ENCODE results near the gene RARB. TPM values are rescaled to one million over a fixed set of nuclear protein-coding genes. Genes with fewer than 3 reads are reported as not detected.

Gene RARB
- total and polyA plus RNA-seq, 2 experiments from 2014 or later, result 0.14 to 0.42 TPM

GRCh38 chr3:25547103-25547502 lies 119.0 kb downstream of the RARB start:
- Histone ChIP-seq H3K4me1 (ENCODE audit: insufficient read depth) (no peaks in the 10 kb centered on the region), H3F3A (replicated peaks; ENCODE audit: low read depth) (no peaks in the 10 kb centered on the region), H3K4me2 (no peak overlapping the region), H3K4me3 (no peak overlapping the region), H3K27ac (ENCODE audit: low read depth) (no peak overlapping the region), H4K20me1 (replicated peaks; ENCODE audit: insufficient read depth) (no peaks in the 10 kb centered on the region), H3K9me2 (ENCODE audit: insufficient read depth) (peaks cover 9% of the 10 kb centered on the region; the same call in 1 of the 2 replicates), H3K79me2 (replicated peaks; ENCODE audit: insufficient read depth) (no peaks in the 10 kb centered on the region), H2AFZ (no peak overlapping the region), H3K36me3 (ENCODE audit: insufficient read depth) (no peaks in the 10 kb centered on the region), H3K27me3 (ENCODE audit: insufficient read depth) (no peaks in the 10 kb centered on the region)
- peaks cover 6% of the 10 kb centered on the region; the same call in 2 of the 3 replicates for H3K9me3 Mint-ChIP-seq
- H3K36me3 Mint-ChIP-seq (ENCODE audit: low read depth), result no peaks in the 10 kb centered on the region
- no peaks in the 10 kb centered on the region for H3K4me1 Mint-ChIP-seq
- TF ChIP-seq EZH2 (IDR thresholded peaks at IDR 0.05; ENCODE audit: low read depth, unreplicated experiment) (no peak), NANOG (IDR thresholded peaks at IDR 0.05; ENCODE audit: borderline replicate concordance) (no peak), POLR2AphosphoS5 (IDR thresholded peaks at IDR 0.05; ENCODE audit: low read depth) (no peak), REST (IDR thresholded peaks at IDR 0.05; ENCODE audit: unreplicated experiment) (no peak), ZNF114 (CRISPR knock-in tag; IDR thresholded peaks at IDR 0.05) (no peak), EZH2phosphoT487 (IDR thresholded peaks at IDR 0.05; ENCODE audit: unreplicated experiment) (no peak), ZNF331 (CRISPR knock-in tag; IDR thresholded peaks at IDR 0.05; ENCODE audit: low read depth) (no peak)
- TF ChIP-seq, protein P1, sequence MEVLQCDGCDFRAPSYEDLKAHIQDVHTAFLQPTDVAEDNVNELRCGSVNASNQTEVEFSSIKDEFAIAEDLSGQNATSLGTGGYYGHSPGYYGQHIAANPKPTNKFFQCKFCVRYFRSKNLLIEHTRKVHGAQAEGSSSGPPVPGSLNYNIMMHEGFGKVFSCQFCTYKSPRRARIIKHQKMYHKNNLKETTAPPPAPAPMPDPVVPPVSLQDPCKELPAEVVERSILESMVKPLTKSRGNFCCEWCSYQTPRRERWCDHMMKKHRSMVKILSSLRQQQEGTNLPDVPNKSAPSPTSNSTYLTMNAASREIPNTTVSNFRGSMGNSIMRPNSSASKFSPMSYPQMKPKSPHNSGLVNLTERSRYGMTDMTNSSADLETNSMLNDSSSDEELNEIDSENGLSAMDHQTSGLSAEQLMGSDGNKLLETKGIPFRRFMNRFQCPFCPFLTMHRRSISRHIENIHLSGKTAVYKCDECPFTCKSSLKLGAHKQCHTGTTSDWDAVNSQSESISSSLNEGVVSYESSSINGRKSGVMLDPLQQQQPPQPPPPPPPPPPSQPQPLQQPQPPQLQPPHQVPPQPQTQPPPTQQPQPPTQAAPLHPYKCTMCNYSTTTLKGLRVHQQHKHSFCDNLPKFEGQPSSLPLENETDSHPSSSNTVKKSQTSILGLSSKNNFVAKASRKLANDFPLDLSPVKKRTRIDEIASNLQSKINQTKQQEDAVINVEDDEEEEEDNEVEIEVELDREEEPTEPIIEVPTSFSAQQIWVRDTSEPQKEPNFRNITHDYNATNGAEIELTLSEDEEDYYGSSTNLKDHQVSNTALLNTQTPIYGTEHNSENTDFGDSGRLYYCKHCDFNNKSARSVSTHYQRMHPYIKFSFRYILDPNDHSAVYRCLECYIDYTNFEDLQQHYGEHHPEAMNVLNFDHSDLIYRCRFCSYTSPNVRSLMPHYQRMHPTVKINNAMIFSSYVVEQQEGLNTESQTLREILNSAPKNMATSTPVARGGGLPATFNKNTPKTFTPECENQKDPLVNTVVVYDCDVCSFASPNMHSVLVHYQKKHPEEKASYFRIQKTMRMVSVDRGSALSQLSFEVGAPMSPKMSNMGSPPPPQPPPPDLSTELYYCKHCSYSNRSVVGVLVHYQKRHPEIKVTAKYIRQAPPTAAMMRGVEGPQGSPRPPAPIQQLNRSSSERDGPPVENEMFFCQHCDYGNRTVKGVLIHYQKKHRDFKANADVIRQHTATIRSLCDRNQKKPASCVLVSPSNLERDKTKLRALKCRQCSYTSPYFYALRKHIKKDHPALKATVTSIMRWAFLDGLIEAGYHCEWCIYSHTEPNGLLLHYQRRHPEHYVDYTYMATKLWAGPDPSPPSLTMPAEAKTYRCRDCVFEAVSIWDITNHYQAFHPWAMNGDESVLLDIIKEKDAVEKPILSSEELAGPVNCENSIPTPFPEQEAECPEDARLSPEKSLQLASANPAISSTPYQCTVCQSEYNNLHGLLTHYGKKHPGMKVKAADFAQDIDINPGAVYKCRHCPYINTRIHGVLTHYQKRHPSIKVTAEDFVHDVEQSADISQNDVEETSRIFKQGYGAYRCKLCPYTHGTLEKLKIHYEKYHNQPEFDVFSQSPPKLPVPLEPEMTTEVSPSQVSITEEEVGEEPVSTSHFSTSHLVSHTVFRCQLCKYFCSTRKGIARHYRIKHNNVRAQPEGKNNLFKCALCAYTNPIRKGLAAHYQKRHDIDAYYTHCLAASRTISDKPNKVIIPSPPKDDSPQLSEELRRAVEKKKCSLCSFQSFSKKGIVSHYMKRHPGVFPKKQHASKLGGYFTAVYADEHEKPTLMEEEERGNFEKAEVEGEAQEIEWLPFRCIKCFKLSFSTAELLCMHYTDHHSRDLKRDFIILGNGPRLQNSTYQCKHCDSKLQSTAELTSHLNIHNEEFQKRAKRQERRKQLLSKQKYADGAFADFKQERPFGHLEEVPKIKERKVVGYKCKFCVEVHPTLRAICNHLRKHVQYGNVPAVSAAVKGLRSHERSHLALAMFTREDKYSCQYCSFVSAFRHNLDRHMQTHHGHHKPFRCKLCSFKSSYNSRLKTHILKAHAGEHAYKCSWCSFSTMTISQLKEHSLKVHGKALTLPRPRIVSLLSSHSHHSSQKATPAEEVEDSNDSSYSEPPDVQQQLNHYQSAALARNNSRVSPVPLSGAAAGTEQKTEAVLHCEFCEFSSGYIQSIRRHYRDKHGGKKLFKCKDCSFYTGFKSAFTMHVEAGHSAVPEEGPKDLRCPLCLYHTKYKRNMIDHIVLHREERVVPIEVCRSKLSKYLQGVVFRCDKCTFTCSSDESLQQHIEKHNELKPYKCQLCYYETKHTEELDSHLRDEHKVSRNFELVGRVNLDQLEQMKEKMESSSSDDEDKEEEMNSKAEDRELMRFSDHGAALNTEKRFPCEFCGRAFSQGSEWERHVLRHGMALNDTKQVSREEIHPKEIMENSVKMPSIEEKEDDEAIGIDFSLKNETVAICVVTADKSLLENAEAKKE (CRISPR knock-in tag; IDR thresholded peaks at IDR 0.05), result no peak
- TF ChIP-seq, protein P2, sequence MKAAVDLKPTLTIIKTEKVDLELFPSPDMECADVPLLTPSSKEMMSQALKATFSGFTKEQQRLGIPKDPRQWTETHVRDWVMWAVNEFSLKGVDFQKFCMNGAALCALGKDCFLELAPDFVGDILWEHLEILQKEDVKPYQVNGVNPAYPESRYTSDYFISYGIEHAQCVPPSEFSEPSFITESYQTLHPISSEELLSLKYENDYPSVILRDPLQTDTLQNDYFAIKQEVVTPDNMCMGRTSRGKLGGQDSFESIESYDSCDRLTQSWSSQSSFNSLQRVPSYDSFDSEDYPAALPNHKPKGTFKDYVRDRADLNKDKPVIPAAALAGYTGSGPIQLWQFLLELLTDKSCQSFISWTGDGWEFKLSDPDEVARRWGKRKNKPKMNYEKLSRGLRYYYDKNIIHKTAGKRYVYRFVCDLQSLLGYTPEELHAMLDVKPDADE (IDR thresholded peaks at IDR 0.05), result no peak
- DNase-seq (ENCODE audit: low spot score) (no peak), ATAC-seq (no peak)
- no peak overlapping the region for H3K27ac Mint-ChIP-seq
- no peaks in the 10 kb centered on the region for H3K27me3 Mint-ChIP-seq (ENCODE audit: insufficient read depth, low read depth, poor library complexity)
- no peak overlapping the region for H3K4me3 Mint-ChIP-seq

Measured in GM23338 (cell line).